Gastrocnemius medialis (tissue), 4 donors: ENCODE results near the gene GRID1.

Experiments used
- POLR2A ChIP-seq, 2 donors: fragments of 450-650 bp; IDR thresholded peaks; one replicate each; pipeline ENCODE4 v1.6.1; 2017; ENCODE audit warnings: antibody characterized with exemption in 2 of 2, mild to moderate bottlenecking in 2 of 2, moderate library complexity in 2 of 2
- TF ChIP-seq, protein P1 (sequence below), 5 experiments: fragments of 450-650 bp in 3 of 5; fragments of 200-600 bp in 2 of 5; sonication (generic) in 2 of 5; IDR thresholded peaks in 4 of 5; conservative IDR thresholded peaks in 1 of 5; 1 replicate in 4 of 5; 2 replicates in 1 of 5; pipeline ENCODE4 v1.5.1; 2016 to 2019; ENCODE audit warnings: antibody characterized with exemption in 5 of 5, mild to moderate bottlenecking in 3 of 5, moderate library complexity in 3 of 5

- TF ChIP-seq, protein P1, sequence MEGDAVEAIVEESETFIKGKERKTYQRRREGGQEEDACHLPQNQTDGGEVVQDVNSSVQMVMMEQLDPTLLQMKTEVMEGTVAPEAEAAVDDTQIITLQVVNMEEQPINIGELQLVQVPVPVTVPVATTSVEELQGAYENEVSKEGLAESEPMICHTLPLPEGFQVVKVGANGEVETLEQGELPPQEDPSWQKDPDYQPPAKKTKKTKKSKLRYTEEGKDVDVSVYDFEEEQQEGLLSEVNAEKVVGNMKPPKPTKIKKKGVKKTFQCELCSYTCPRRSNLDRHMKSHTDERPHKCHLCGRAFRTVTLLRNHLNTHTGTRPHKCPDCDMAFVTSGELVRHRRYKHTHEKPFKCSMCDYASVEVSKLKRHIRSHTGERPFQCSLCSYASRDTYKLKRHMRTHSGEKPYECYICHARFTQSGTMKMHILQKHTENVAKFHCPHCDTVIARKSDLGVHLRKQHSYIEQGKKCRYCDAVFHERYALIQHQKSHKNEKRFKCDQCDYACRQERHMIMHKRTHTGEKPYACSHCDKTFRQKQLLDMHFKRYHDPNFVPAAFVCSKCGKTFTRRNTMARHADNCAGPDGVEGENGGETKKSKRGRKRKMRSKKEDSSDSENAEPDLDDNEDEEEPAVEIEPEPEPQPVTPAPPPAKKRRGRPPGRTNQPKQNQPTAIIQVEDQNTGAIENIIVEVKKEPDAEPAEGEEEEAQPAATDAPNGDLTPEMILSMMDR (IDR thresholded peaks at IDR 0.05 in 4 of 5, conservative IDR thresholded peaks at IDR 0.05 in 1 of 5) = no peak
- no peak for TF ChIP-seq POLR2A (IDR thresholded peaks at IDR 0.05)
These were observed 123.8 kb downstream of the GRID1 start for GRCh38 chr10:86242761-86243160.
